Measurements from ENCODE around the gene SFRP2.

The SFRP2 gene

GRCh38 chr4:153758136-153758535 is 30.7 kb downstream of the SFRP2 start:
- Histone ChIP-seq H3K27me3 (ENCODE audit: insufficient read depth, low read length) (no peaks in the 10 kb centered on the region), H3K36me3 (ENCODE audit: insufficient read depth, low read length) (no peaks in the 10 kb centered on the region), H3K4me3 (ENCODE audit: low read length) (no peak overlapping the region), H3K4me1 (ENCODE audit: insufficient read depth, low read length) (peaks cover 19% of the 10 kb centered on the region), H2AFZ (ENCODE audit: low read depth, low read length) (no peak overlapping the region), H3K9me3 (ENCODE audit: low read length) (peaks cover 15% of the 10 kb centered on the region)

GRCh38 chr4:153757407-153757806 is 31.5 kb downstream of the SFRP2 start:
- Histone ChIP-seq H3K36me3 (ENCODE audit: insufficient read depth, low read length) (no peaks in the 10 kb centered on the region), H3K4me1 (ENCODE audit: insufficient read depth, low read length) (peaks cover 19% of the 10 kb centered on the region), H3K9me3 (ENCODE audit: low read length) (peaks cover 18% of the 10 kb centered on the region), H3K4me3 (ENCODE audit: low read length) (no peak overlapping the region), H3K27me3 (ENCODE audit: insufficient read depth, low read length) (no peaks in the 10 kb centered on the region), H2AFZ (ENCODE audit: low read depth, low read length) (no peak overlapping the region)

- H3K27me3 ChIP-seq (ENCODE audit: insufficient read depth, low read length) = no peaks in the 10 kb centered on the region
- no peak overlapping the region for H2AFZ ChIP-seq (ENCODE audit: low read depth, low read length)
- peaks cover 18% of the 10 kb centered on the region for H3K9me3 ChIP-seq (ENCODE audit: low read length)
- H3K4me3 ChIP-seq (ENCODE audit: low read length) = no peak overlapping the region
- H3K36me3 ChIP-seq (ENCODE audit: insufficient read depth, low read length) = no peaks in the 10 kb centered on the region
- peaks cover 16% of the 10 kb centered on the region for H3K4me1 ChIP-seq (ENCODE audit: insufficient read depth, low read length)
Measured at GRCh38 chr4:153755186-153755585, 33.7 kb downstream of the SFRP2 start.

GRCh38 chr4:153750197-153750817 is 38.6 kb downstream of the SFRP2 start:
- Histone ChIP-seq H3K4me1 (ENCODE audit: insufficient read depth, low read length) (no peaks in the 10 kb centered on the region), H3K9me3 (ENCODE audit: low read length) (peaks cover 13% of the 10 kb centered on the region), H3K27me3 (ENCODE audit: insufficient read depth, low read length) (no peaks in the 10 kb centered on the region), H3K4me3 (ENCODE audit: low read length) (no peak overlapping the region), H2AFZ (ENCODE audit: low read depth, low read length) (no peak overlapping the region), H3K36me3 (ENCODE audit: insufficient read depth, low read length) (peaks cover 6% of the 10 kb centered on the region)

- peaks cover 10% of the 10 kb centered on the region for H3K36me3 ChIP-seq (ENCODE audit: insufficient read depth, low read length)
- no peak overlapping the region for H3K4me3 ChIP-seq (ENCODE audit: low read length)
- no peaks in the 10 kb centered on the region for H3K4me1 ChIP-seq (ENCODE audit: insufficient read depth, low read length)
- no peaks in the 10 kb centered on the region for H3K27me3 ChIP-seq (ENCODE audit: insufficient read depth, low read length)
- no peak overlapping the region for H2AFZ ChIP-seq (ENCODE audit: low read depth, low read length)
- H3K9me3 ChIP-seq (ENCODE audit: low read length) = peaks cover 2% of the 10 kb centered on the region
Measured at GRCh38 chr4:153748378-153748777, 40.5 kb downstream of the SFRP2 start.

- peaks cover 10% of the 10 kb centered on the region for H3K36me3 ChIP-seq (ENCODE audit: insufficient read depth, low read length)
Measured at GRCh38 chr4:153747406-153747955, 41.4 kb downstream of the SFRP2 start.

GRCh38 chr4:153745651-153746050 is 43.2 kb downstream of the SFRP2 start:
- Histone ChIP-seq H3K4me3 (ENCODE audit: low read length) (no peak overlapping the region), H3K4me1 (ENCODE audit: insufficient read depth, low read length) (no peaks in the 10 kb centered on the region), H3K36me3 (ENCODE audit: insufficient read depth, low read length) (peaks cover 10% of the 10 kb centered on the region), H3K9me3 (ENCODE audit: low read length) (peaks cover 9% of the 10 kb centered on the region), H3K27me3 (ENCODE audit: insufficient read depth, low read length) (no peaks in the 10 kb centered on the region), H2AFZ (ENCODE audit: low read depth, low read length) (no peak overlapping the region)

More at GRCh38 chr4:153747406-153747955, 41.4 kb downstream of the SFRP2 start:
- Histone ChIP-seq H3K9me3 (ENCODE audit: low read length) (no peaks in the 10 kb centered on the region), H3K27me3 (ENCODE audit: insufficient read depth, low read length) (no peaks in the 10 kb centered on the region), H3K4me1 (ENCODE audit: insufficient read depth, low read length) (no peaks in the 10 kb centered on the region), H2AFZ (ENCODE audit: low read depth, low read length) (no peak overlapping the region), H3K4me3 (ENCODE audit: low read length) (no peak overlapping the region)

- no peak overlapping the region for H2AFZ ChIP-seq (ENCODE audit: low read depth, low read length)
- peaks cover 10% of the 10 kb centered on the region for H3K36me3 ChIP-seq (ENCODE audit: insufficient read depth, low read length)
- no peaks in the 10 kb centered on the region for H3K4me1 ChIP-seq (ENCODE audit: insufficient read depth, low read length)
- no peaks in the 10 kb centered on the region for H3K27me3 ChIP-seq (ENCODE audit: insufficient read depth, low read length)
- peaks cover 13% of the 10 kb centered on the region for H3K9me3 ChIP-seq (ENCODE audit: low read length)
- no peak overlapping the region for H3K4me3 ChIP-seq (ENCODE audit: low read length)
Measured at GRCh38 chr4:153741541-153741940, 47.3 kb downstream of the SFRP2 start.

GRCh38 chr4:153735906-153736461 is 52.9 kb downstream of the SFRP2 start:
- no peaks in the 10 kb centered on the region for H3K27me3 ChIP-seq (ENCODE audit: insufficient read depth, low read length)
- no peak overlapping the region for H2AFZ ChIP-seq (ENCODE audit: low read depth, low read length)
- H3K9me3 ChIP-seq (ENCODE audit: low read length) = peaks cover 8% of the 10 kb centered on the region
- no peak overlapping the region for H3K4me3 ChIP-seq (ENCODE audit: low read length)
- H3K4me1 ChIP-seq (ENCODE audit: insufficient read depth, low read length) = no peaks in the 10 kb centered on the region
- H3K36me3 ChIP-seq (ENCODE audit: insufficient read depth, low read length) = no peaks in the 10 kb centered on the region

- Histone ChIP-seq H3K27me3 (ENCODE audit: insufficient read depth, low read length) (no peaks in the 10 kb centered on the region), H3K36me3 (ENCODE audit: insufficient read depth, low read length) (no peaks in the 10 kb centered on the region), H3K4me3 (ENCODE audit: low read length) (no peak overlapping the region), H2AFZ (ENCODE audit: low read depth, low read length) (no peak overlapping the region), H3K4me1 (ENCODE audit: insufficient read depth, low read length) (peaks cover 4% of the 10 kb centered on the region), H3K9me3 (ENCODE audit: low read length) (peaks cover 4% of the 10 kb centered on the region)
Measured at GRCh38 chr4:153733751-153734448, 55.0 kb downstream of the SFRP2 start.

GRCh38 chr4:153731239-153731638 is 57.6 kb downstream of the SFRP2 start:
- Histone ChIP-seq H3K9me3 (ENCODE audit: low read length) (no peaks in the 10 kb centered on the region), H2AFZ (ENCODE audit: low read depth, low read length) (no peak overlapping the region), H3K4me1 (ENCODE audit: insufficient read depth, low read length) (peaks cover 4% of the 10 kb centered on the region), H3K36me3 (ENCODE audit: insufficient read depth, low read length) (no peaks in the 10 kb centered on the region), H3K4me3 (ENCODE audit: low read length) (no peak overlapping the region), H3K27me3 (ENCODE audit: insufficient read depth, low read length) (no peaks in the 10 kb centered on the region)

Measured in neuron (in vitro differentiated cells).